Erythroblast (primary cell): ENCODE data around the gene C15orf39.

Experiments used
- GATA1 ChIP-seq: IDR thresholded peaks from 2 replicates; pipeline ENCODE4 v1.6.1; 2011; ENCODE audit warnings: low read depth, mild to moderate bottlenecking, control low read depth, low read length, moderate library complexity
- POLR2A ChIP-seq: IDR thresholded peaks from 2 replicates; pipeline ENCODE4 v1.6.1; 2011; ENCODE audit warnings: mild to moderate bottlenecking, low read length

DNA sequence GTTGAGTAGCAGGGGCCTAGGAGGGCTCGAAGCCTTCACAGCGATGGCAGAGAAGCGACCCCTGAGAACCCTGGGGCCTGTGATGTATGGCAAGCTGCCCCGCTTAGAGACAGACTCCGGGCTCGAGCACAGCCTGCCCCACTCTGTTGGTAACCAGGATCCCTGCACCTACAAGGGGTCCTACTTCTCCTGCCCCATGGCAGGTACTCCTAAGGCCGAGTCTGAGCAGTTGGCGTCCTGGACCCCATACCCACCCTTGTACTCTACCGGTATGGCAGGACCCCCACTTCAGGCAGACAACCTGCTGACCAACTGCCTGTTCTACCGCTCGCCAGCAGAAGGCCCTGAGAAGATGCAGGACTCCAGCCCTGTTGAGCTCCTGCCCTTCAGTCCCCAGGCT is 4.3 kb downstream of the C15orf39 start:
- TF ChIP-seq POLR2A (no peak), GATA1 (no peak)
